Measurements from ENCODE around the gene CARNS1.

The CARNS1 gene, protein sequence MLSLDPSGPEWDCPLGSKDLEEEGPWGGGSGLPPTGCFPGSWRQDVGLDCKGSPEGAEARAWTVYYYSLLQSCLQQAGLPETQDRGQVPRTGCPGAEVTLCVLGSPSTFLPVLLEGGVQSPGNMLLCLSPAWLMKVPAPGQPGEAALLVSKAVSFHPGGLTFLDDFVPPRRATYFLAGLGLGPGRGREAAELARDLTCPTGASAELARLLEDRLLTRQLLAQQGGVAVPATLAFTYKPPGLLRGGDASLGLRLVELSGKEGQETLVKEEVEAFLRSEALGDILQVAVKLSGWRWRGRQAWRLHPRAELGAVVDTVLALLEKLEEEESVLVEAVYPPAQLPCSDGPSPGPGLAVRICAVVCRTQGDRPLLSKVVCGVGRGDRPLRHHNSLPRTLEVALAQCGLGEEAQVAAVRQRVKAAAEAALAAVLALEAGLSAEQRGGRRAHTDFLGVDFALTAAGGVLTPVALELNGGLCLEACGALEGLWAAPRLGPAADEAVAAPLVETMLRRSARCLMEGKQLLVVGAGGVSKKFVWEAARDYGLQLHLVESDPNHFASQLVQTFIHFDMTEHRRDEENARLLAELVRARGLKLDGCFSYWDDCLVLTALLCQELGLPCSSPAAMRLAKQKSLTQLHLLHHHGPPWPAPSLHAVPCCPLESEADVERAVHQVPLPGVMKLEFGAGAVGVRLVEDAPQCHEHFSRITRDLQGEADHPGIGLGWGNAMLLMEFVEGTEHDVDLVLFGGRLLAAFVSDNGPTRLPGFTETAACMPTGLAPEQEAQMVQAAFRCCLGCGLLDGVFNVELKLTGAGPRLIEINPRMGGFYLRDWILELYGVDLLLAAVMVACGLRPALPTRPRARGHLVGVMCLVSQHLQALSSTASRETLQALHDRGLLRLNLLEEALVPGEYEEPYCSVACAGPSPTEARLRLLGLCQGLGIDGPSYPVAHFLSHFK

DNA sequence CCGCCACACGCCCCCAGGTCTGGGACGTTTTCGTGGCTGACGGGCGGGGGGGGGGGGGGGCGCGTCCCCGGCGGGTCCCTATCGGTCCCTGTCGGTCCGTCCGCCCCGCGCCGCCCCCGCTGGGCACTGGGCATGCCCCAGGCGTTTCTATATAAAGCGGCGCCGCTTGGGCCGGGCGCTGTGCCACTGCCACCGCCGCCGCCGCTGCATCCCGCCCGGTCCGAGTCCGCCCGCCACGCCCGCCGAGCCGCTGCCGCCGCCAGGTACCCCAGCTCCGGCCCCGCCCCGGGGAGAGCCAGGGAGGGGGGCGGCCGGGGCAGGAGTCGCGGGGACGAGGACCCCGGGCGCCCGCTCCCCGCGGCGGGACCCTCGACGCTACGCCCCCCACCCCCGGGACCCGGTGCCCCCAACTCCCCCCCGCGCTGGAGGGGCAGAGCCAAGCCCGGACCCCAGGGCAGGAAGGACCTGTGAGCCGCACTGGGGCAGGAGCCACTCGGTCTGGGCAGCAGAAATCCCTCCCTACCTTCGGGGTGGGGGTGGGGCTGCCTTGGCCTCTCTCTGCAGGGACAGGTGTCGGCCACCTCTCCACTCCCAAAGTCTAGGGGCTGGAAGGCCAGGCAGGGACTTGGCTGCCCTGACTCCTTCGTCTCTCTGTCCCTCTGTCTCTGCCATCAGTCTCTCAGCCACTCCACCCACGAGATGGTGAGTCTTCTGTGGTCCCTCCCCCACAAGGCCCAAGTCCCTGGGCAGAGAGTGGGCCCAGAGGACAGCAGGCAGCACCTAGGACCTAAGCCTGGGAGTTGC, at the start of gene CARNS1:
Gene CARNS1, plus strand, starts transcription at position 178 of the 804 bp plus-strand sequence. Its CDS starts 522 bp downstream, at position 700.
- TF ChIP-seq, protein P1, sequence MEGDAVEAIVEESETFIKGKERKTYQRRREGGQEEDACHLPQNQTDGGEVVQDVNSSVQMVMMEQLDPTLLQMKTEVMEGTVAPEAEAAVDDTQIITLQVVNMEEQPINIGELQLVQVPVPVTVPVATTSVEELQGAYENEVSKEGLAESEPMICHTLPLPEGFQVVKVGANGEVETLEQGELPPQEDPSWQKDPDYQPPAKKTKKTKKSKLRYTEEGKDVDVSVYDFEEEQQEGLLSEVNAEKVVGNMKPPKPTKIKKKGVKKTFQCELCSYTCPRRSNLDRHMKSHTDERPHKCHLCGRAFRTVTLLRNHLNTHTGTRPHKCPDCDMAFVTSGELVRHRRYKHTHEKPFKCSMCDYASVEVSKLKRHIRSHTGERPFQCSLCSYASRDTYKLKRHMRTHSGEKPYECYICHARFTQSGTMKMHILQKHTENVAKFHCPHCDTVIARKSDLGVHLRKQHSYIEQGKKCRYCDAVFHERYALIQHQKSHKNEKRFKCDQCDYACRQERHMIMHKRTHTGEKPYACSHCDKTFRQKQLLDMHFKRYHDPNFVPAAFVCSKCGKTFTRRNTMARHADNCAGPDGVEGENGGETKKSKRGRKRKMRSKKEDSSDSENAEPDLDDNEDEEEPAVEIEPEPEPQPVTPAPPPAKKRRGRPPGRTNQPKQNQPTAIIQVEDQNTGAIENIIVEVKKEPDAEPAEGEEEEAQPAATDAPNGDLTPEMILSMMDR (IDR thresholded peaks at IDR 0.05; ENCODE audit: insufficient read depth, low read depth, low read length, missing control alignments) = no peak
- DNase-seq (ENCODE audit: low read depth) = no peak
- H3K4me3 ChIP-seq (ENCODE audit: low read depth, low read length) = no peak within 1 kb of the TSS

DNA sequence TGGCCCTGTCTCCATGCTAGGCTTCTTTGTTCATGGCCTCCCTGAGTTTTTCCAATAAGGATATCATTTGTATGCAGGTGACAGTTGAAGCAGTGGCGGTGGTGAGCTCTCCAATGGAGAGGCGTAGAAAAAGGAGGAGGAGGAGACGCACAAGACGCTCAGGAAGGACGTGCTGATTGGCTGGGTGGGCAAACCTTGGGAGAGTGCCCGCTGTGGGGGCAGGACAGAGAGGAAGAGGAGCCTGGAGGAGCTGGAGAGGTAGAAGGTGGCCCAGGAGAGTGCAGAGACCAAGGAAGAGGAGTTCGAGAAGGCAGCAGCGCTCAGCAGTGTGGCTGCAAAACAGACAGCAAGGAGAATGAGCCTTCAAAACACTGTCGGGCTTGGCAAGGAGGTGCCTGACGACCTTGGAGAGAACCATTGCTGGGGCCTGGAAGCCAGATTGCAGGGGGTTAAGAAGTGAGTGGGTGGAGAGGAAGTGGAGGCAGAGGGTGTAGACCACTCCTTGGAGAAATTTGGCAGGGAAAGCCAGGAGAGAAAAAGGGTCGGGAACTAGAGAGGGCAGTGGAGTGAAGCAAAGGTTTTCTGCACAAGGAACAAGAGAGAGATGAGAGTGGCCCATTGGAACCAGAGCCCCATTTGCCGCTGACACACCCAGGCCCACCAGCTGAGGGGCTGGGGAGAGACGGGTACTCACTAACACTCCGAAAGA, 49.6 kb upstream of the CARNS1 start:
- H3K4me3 ChIP-seq (ENCODE audit: low read depth, low read length) = no peak overlapping the region
- TF ChIP-seq, protein P1 (IDR thresholded peaks at IDR 0.05; ENCODE audit: insufficient read depth, low read depth, low read length, missing control alignments) = no peak
- DNase-seq (ENCODE audit: low read depth) = no peak

DNA sequence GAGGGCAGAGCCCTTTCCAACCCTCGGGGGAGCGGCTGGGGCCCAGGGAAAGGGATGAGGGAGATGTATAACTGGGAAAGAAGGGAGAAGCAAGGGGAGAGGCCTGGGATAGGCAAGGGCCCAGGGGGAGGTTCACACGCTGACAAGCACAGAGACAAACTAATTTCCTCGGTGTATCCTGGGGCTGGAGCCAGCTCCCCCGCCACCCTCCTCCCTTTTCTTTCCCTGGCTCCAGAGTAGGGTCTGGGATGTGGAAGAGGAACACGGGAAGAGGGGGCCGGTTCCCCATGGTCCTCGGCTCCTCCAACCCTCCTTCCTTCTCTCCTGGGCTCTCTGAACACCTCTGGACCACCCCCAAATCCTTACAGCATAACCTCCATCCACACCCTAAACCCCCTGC, 48.9 kb upstream of the CARNS1 start:
- no peak overlapping the region for H3K4me3 ChIP-seq (ENCODE audit: low read depth, low read length)
- TF ChIP-seq, protein P1 (IDR thresholded peaks at IDR 0.05; ENCODE audit: insufficient read depth, low read depth, low read length, missing control alignments) = no peak
- no peak for DNase-seq (ENCODE audit: low read depth)

DNA sequence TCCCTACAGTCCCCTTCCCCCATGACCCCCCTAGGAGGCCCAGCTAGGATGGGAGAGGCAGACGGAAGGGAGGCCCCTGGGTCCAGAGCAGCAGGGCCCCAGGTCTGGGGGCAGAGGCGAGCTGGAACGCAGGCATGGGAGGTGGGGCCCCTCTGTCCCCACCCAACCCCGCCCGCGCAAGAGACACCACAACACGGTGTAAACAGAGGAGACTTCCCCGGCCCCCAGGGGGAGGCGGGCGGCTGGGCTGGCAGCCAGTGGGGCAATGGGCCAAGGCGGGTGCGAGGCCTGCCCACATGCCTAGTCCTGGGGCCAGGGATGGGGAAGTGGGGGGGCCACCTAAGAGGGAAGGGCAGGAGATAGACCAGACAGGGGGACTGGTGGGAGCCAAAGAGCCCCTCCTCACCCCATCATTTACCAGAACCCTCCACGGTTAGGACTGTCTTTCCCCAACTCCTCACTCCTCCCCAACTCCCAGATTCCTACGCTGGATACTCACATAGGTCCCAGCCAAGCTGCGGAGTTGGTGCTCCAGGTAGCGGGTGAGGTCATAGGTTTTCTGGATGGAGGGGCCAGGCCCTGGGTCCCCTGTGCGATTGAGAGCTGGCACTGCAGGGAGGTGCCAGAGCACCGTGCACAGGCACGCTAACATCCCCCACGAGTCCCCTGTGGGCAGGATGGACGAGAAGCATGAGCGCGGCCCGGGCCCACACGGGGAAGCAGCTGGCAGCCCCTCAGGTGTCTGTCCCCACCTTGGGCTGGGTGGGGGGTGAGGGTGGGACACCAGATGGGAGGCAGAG, 48.3 kb upstream of the CARNS1 start:
- TF ChIP-seq, protein P1 (IDR thresholded peaks at IDR 0.05; ENCODE audit: insufficient read depth, low read depth, low read length, missing control alignments) = no peak
- H3K4me3 ChIP-seq (ENCODE audit: low read depth, low read length) = no peak overlapping the region
- no peak for DNase-seq (ENCODE audit: low read depth)

DNA sequence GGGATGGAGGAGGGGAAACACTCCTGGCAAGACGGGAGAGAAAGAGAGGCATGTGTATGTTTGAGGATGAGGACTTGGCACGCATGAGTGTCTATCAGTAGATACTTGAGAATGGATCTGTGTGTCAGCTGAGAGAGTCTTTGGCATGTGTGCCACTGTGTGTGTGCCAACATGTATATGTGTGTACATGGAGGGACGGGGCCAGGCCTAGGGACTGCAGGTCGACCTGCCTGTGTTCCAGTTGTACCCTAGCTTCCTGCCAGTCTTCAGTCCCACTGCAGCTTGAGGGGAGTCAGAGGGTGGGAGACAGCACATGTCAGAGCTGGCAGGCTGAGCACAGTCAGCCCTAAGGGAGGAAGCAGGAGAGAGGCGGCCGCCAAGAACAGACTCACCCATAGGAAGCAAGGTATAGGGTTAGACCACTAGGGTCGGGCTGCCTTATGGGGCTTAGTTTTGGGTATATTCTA, 47.7 kb upstream of the CARNS1 start:
- TF ChIP-seq, protein P1 (IDR thresholded peaks at IDR 0.05; ENCODE audit: insufficient read depth, low read depth, low read length, missing control alignments) = no peak
- no peak for DNase-seq (ENCODE audit: low read depth)
- H3K4me3 ChIP-seq (ENCODE audit: low read depth, low read length) = no peak overlapping the region
